Subcutaneous abdominal adipose tissue (tissue), 5 donors: ENCODE results near the gene CLEC2L.

Experiments
- H3K27ac ChIP-seq: one replicate; pipeline ENCODE4 v1.7.0; 2013; ENCODE audit warnings: low read depth, mild to moderate bottlenecking, inconsistent platforms, low read length, moderate library complexity
- H3K27me3 ChIP-seq, 5 donors: one replicate each; pipeline ENCODE4 v1.7.0; 2013; ENCODE audit warnings: low read length in 5 of 5, inconsistent platforms in 1 of 5; ENCODE audit not compliant: control insufficient read depth in 5 of 5, insufficient read depth in 4 of 5
- H3K36me3 ChIP-seq, 5 donors: one replicate each; pipeline ENCODE4 v1.7.0; 2013; ENCODE audit warnings: low read length in 5 of 5; ENCODE audit not compliant: control insufficient read depth in 5 of 5, insufficient read depth in 5 of 5
- H3K4me1 ChIP-seq, 5 donors: one replicate each; pipeline ENCODE4 v1.7.0; 2013; ENCODE audit warnings: low read length in 5 of 5, mild to moderate bottlenecking in 3 of 5, moderate library complexity in 1 of 5; ENCODE audit not compliant: control insufficient read depth in 5 of 5, insufficient read depth in 5 of 5
- H3K4me3 ChIP-seq, 5 donors: one replicate each; pipeline ENCODE4 v1.7.0; 2013; ENCODE audit warnings: low read length in 5 of 5, low read depth in 1 of 5
- H3K9ac ChIP-seq, 5 donors: one replicate each; pipeline ENCODE4 v1.7.0; 2013; ENCODE audit warnings: low read length in 5 of 5, mild to moderate bottlenecking in 4 of 5, moderate library complexity in 3 of 5
- H3K9me3 ChIP-seq, 5 donors: one replicate each; pipeline ENCODE4 v1.7.0; 2013; ENCODE audit warnings: low read length in 5 of 5; ENCODE audit not compliant: control insufficient read depth in 5 of 5
- donor health status: healthy.
- donor health status: healthy.
- donor health status: healthy.
- donor health status: healthy.
- donor health status: healthy.

Gene CLEC2L

GRCh38 chr7:139490130-139490529 is 33.4 kb upstream of the CLEC2L start:
- no peak overlapping the region for H3K27ac ChIP-seq
- H3K4me3 ChIP-seq = no peak overlapping the region
- H3K36me3 ChIP-seq = no peaks in the 10 kb centered on the region
- H3K4me1 ChIP-seq = peaks cover 0 to 3% (median 0%) of the 10 kb centered on the region in 5 donors
- peaks cover 0 to 15% (median 9%) of the 10 kb centered on the region in 5 donors for H3K9me3 ChIP-seq
- H3K9ac ChIP-seq = no peak overlapping the region
- peaks cover 5 to 11% (median 6%) of the 10 kb centered on the region in 5 donors for H3K27me3 ChIP-seq

GRCh38 chr7:139492293-139492692 is 31.2 kb upstream of the CLEC2L start:
- no peak overlapping the region for H3K9ac ChIP-seq
- peaks cover 2 to 11% (median 6%) of the 10 kb centered on the region in 5 donors for H3K27me3 ChIP-seq
- no peaks in the 10 kb centered on the region for H3K36me3 ChIP-seq
- H3K9me3 ChIP-seq = peaks cover 0 to 15% (median 9%) of the 10 kb centered on the region in 5 donors
- no peak overlapping the region for H3K4me3 ChIP-seq
- no peak overlapping the region for H3K27ac ChIP-seq
- H3K4me1 ChIP-seq = peaks cover 0 to 7% (median 0%) of the 10 kb centered on the region in 5 donors

- Histone ChIP-seq H3K4me3 (no peak overlapping the region), H3K27ac (no peak overlapping the region), H3K9ac (no peak overlapping the region), H3K36me3 (no peaks in the 10 kb centered on the region), H3K27me3 (peaks cover 0 to 6% (median 4%) of the 10 kb centered on the region in 5 donors), H3K9me3 (peaks cover 0 to 15% (median 9%) of the 10 kb centered on the region in 5 donors), H3K4me1 (peaks cover 0 to 10% (median 3%) of the 10 kb centered on the region in 5 donors)
These were observed 28.5 kb upstream of the CLEC2L start for GRCh38 chr7:139494835-139495579.

GRCh38 chr7:139495580-139496125 is 27.8 kb upstream of the CLEC2L start:
- H3K9me3 ChIP-seq = peaks cover 0 to 15% (median 9%) of the 10 kb centered on the region in 5 donors
- no peak overlapping the region for H3K4me3 ChIP-seq
- H3K9ac ChIP-seq = no peak overlapping the region
- H3K27ac ChIP-seq = no peak overlapping the region
- H3K27me3 ChIP-seq = peaks cover 0 to 6% (median 3%) of the 10 kb centered on the region in 5 donors
- peaks cover 0 to 13% (median 5%) of the 10 kb centered on the region in 5 donors for H3K4me1 ChIP-seq
- no peaks in the 10 kb centered on the region for H3K36me3 ChIP-seq

- H3K27me3 ChIP-seq = peaks cover 0 to 6% (median 3%) of the 10 kb centered on the region in 5 donors
- no peak overlapping the region for H3K9ac ChIP-seq
- H3K36me3 ChIP-seq = no peaks in the 10 kb centered on the region
- H3K9me3 ChIP-seq = peaks cover 0 to 14% (median 9%) of the 10 kb centered on the region in 5 donors
- H3K27ac ChIP-seq = no peak overlapping the region
- H3K4me3 ChIP-seq = no peak overlapping the region
- peaks cover 0 to 13% (median 5%) of the 10 kb centered on the region in 5 donors for H3K4me1 ChIP-seq
These were observed 27.0 kb upstream of the CLEC2L start for GRCh38 chr7:139496528-139496927.

GRCh38 chr7:139500770-139501138 is 22.7 kb upstream of the CLEC2L start:
- no peak overlapping the region for H3K4me3 ChIP-seq
- H3K9me3 ChIP-seq = no peaks in the 10 kb centered on the region
- H3K9ac ChIP-seq = no peak overlapping the region

DNA sequence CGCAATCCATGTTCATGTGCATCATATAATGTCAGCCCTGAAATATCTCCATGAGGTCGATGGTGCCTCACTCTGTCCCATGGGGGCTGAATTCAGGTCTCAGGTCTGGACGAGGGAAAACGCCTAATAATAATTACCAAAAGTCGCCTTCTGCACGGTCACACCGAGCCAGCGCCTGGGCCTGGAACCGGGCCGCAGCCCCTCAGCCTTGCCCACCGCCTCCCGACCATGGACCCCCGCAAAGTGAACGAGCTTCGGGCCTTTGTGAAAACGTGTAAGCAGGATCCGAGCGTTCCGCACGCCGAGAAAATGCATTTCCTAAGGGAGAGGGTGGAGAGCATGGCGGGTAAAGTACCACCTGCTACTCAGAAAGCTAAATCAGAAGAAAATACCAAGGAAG is 21.3 kb upstream of the CLEC2L start:
- Histone ChIP-seq H3K4me1 (peaks cover 0 to 6% (median 5%) of the 10 kb centered on the region in 5 donors), H3K4me3 (no peak overlapping the region), H3K36me3 (no peaks in the 10 kb centered on the region), H3K27me3 (peaks cover 0 to 5% (median 3%) of the 10 kb centered on the region in 5 donors), H3K27ac (no peak overlapping the region), H3K9me3 (no peaks in the 10 kb centered on the region), H3K9ac (no peak overlapping the region)

More at GRCh38 chr7:139500770-139501138, 22.7 kb upstream of the CLEC2L start:
- no peaks in the 10 kb centered on the region for H3K36me3 ChIP-seq
- peaks cover 0 to 6% (median 5%) of the 10 kb centered on the region in 5 donors for H3K27me3 ChIP-seq
- no peak overlapping the region for H3K27ac ChIP-seq
- H3K4me1 ChIP-seq = peaks cover 0 to 6% (median 5%) of the 10 kb centered on the region in 5 donors

GRCh38 chr7:139505563-139505962 is 17.9 kb upstream of the CLEC2L start:
- Histone ChIP-seq H3K27me3 (peaks cover 0 to 2% (median 0%) of the 10 kb centered on the region in 5 donors), H3K4me1 (no peaks in the 10 kb centered on the region), H3K36me3 (no peaks in the 10 kb centered on the region), H3K4me3 (no peak overlapping the region), H3K9ac (no peak overlapping the region), H3K9me3 (no peaks in the 10 kb centered on the region), H3K27ac (no peak overlapping the region)

DNA sequence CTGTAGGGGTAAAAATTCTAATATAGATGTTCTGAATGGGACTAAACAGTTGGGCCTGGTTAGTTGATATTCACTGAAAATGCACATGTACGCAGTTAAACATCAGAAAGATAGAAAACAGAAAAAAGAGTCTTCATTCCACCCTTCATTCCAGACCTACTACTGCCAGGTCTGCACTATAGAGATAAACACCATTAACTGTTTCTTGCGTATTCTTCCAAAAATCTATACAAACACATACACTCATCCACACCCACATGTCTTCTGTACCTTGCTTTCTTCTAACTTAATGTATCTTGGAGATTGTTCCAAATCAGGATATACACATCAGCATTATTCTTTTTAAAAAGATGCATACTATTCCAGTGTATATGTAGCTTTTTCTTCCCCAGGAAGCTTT is 13.9 kb upstream of the CLEC2L start:
- no peak overlapping the region for H3K27ac ChIP-seq
- H3K27me3 ChIP-seq = no peaks in the 10 kb centered on the region
- H3K4me3 ChIP-seq = no peak overlapping the region
- no peaks in the 10 kb centered on the region for H3K9me3 ChIP-seq
- H3K36me3 ChIP-seq = no peaks in the 10 kb centered on the region
- peaks cover 0 to 7% (median 3%) of the 10 kb centered on the region in 5 donors for H3K4me1 ChIP-seq
- H3K9ac ChIP-seq = no peak overlapping the region

DNA sequence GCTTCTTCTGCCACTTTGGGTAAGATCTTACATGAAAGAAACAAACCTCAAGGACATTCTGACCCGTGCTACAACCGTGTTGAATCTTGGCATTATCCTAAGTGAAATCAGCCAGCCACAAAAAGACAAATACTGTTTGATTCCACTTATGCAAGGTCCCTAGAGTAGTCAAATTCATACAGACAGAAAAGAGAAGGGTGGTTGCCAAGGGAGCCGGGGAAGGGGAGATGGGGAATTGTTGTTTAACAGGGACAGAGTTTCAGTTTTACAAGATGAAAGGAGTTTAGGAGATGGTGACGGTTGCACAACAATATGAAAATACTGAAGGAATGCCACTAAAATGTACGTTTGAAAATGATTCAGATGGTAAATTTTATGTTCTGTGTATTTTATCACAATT is 12.2 kb upstream of the CLEC2L start:
- no peak overlapping the region for H3K27ac ChIP-seq
- H3K4me1 ChIP-seq = peaks cover 0 to 7% (median 3%) of the 10 kb centered on the region in 5 donors
- H3K36me3 ChIP-seq = no peaks in the 10 kb centered on the region
- no peak overlapping the region for H3K4me3 ChIP-seq
- no peaks in the 10 kb centered on the region for H3K27me3 ChIP-seq
- H3K9me3 ChIP-seq = no peaks in the 10 kb centered on the region
- no peak overlapping the region for H3K9ac ChIP-seq
